ENCODE measurements around the gene C1orf174.

DNA sequence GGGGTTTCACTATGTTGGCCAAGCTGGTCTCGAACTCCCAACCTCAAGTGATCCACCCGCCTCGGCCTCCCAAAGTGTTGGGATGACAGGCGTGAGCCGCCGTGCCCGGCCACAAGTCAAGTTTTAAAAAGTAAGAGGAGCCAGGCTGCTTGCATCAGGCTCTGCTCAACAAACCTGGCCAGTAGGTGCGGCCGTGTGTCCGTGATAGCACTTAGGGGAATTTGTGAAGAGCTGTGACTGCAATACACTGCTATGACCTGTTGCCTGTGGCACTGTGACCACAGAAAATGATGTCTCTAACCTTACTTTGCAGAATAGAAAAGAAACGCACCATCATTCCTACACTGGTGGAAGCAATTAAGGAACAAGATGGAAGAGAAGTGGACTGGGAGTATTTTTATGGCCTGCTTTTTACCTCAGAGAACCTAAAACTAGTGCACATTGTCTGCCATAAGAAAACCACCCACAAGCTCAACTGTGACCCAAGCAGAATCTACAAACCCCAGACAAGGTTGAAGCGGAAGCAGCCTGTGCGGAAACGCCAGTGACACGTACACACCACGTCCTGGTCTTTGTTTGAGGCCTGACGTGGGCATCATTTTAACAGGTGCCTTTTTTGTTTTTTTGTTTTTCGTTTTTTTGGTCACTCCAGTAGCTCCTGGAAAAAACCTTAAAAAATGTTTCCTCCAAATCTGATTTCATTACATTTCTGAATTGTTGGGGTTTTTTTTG is 16.7 kb downstream of the C1orf174 start:
- TF ChIP-seq, protein P1, sequence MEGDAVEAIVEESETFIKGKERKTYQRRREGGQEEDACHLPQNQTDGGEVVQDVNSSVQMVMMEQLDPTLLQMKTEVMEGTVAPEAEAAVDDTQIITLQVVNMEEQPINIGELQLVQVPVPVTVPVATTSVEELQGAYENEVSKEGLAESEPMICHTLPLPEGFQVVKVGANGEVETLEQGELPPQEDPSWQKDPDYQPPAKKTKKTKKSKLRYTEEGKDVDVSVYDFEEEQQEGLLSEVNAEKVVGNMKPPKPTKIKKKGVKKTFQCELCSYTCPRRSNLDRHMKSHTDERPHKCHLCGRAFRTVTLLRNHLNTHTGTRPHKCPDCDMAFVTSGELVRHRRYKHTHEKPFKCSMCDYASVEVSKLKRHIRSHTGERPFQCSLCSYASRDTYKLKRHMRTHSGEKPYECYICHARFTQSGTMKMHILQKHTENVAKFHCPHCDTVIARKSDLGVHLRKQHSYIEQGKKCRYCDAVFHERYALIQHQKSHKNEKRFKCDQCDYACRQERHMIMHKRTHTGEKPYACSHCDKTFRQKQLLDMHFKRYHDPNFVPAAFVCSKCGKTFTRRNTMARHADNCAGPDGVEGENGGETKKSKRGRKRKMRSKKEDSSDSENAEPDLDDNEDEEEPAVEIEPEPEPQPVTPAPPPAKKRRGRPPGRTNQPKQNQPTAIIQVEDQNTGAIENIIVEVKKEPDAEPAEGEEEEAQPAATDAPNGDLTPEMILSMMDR (IDR thresholded peaks at IDR 0.05; ENCODE audit: low read depth, low read length) = no peak
- no peak for TF ChIP-seq EZH2phosphoT487 (IDR thresholded peaks at IDR 0.05; ENCODE audit: low read depth)
